WTC11 (cell line): Measurements from ENCODE around the gene PRKAG2.

Experiments used
- ATF2 ChIP-seq: sonication (generic); formaldehyde crosslinking; IDR thresholded peaks from 2 replicates; pipeline ENCODE4 v1.8.1; 2022; ENCODE audit warnings: low read depth, missing genetic modification reagents, borderline replicate concordance
- CBFB ChIP-seq: sonication (generic); formaldehyde crosslinking; IDR thresholded peaks from 2 replicates; pipeline ENCODE4 v1.8.1; 2022; ENCODE audit warnings: mild to moderate bottlenecking, low read depth, missing genetic modification reagents
- JUN ChIP-seq: sonication (generic); formaldehyde crosslinking; IDR thresholded peaks from 2 replicates; pipeline ENCODE4 v1.8.0; 2023; ENCODE audit warnings: mild to moderate bottlenecking, missing genetic modification reagents
- KAT7 ChIP-seq: sonication (generic); formaldehyde crosslinking; IDR thresholded peaks from 2 replicates; pipeline ENCODE4 v1.8.1; 2023; ENCODE audit warnings: missing genetic modification reagents, mild to moderate bottlenecking, borderline replicate concordance
- NR3C1 ChIP-seq: sonication (generic); formaldehyde crosslinking; conservative IDR thresholded peaks from 2 replicates; pipeline ENCODE4 v1.8.1; 2023; ENCODE audit warnings: low read depth, mild to moderate bottlenecking, missing genetic modification reagents
- OVOL2 ChIP-seq: fragments of 250-450 bp; sonication (Bioruptor Pico); IDR thresholded peaks from 2 replicates; pipeline ENCODE4 v1.9.0; 2021; ENCODE audit warnings: mild to moderate bottlenecking, borderline replicate concordance
- ZNF512 ChIP-seq: sonication (generic); formaldehyde crosslinking; IDR thresholded peaks from 2 replicates; pipeline ENCODE4 v1.8.1; 2022; ENCODE audit warnings: missing genetic modification reagents, borderline replicate concordance
- TF ChIP-seq, protein P1 (sequence below): fragments of 200-600 bp; IDR thresholded peaks from 2 replicates; pipeline ENCODE4 v1.8.0; 2022; ENCODE audit warnings: antibody characterized with exemption

DNA sequence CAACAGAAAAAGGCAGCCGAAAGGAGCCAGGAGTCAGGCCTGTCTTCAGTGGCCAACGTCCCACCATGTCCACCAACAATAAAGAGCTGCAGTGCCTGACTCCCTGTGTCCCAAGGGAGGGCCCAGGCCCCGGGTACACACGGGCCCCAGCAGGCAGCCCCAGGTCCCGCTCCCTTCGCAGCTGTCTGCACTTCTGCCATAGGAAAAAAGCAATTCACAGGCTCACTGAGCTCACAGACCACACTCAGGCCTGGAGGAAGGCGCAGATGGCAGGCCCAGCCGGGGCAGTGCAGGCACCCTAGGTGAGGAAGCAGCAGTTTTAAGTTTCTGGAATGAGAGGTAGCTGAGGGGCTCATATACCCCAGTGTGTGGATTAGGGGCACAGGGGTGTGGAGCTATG, 100.5 kb downstream of the PRKAG2 start:
- TF ChIP-seq, protein P1, sequence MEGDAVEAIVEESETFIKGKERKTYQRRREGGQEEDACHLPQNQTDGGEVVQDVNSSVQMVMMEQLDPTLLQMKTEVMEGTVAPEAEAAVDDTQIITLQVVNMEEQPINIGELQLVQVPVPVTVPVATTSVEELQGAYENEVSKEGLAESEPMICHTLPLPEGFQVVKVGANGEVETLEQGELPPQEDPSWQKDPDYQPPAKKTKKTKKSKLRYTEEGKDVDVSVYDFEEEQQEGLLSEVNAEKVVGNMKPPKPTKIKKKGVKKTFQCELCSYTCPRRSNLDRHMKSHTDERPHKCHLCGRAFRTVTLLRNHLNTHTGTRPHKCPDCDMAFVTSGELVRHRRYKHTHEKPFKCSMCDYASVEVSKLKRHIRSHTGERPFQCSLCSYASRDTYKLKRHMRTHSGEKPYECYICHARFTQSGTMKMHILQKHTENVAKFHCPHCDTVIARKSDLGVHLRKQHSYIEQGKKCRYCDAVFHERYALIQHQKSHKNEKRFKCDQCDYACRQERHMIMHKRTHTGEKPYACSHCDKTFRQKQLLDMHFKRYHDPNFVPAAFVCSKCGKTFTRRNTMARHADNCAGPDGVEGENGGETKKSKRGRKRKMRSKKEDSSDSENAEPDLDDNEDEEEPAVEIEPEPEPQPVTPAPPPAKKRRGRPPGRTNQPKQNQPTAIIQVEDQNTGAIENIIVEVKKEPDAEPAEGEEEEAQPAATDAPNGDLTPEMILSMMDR: no peak
- TF ChIP-seq NR3C1: no peak
- TF ChIP-seq JUN (CRISPR knock-in tag): no peak
- no peak for TF ChIP-seq KAT7 (CRISPR knock-in tag)
- no peak for TF ChIP-seq ZNF512 (CRISPR knock-in tag)
- no peak for TF ChIP-seq CBFB (CRISPR knock-in tag)
- TF ChIP-seq ATF2 (CRISPR knock-in tag): no peak
- TF ChIP-seq OVOL2 (CRISPR knock-in tag): no peak
